Parietal lobe (tissue), 2 donors: ENCODE data around the gene PIGT. TPM values are rescaled to one million over a fixed set of nuclear protein-coding genes. Genes with fewer than 3 reads are reported as not detected.

Experiments
- small RNA-seq: library from RNA; depleted of rRNA; stranded (forward); fragments of <200 nt; gene quantifications from one replicate; pipeline ENCODE3, GENCODE V24; 2014; ENCODE audit warnings: low replicate concordance
- total RNA-seq: library from RNA; depleted of rRNA; stranded (reverse); fragments of >200 nt; gene quantifications from one replicate; pipeline ENCODE4 v1.2.3, GENCODE V29; 2014

Gene PIGT
- total RNA-seq, result 27.2 TPM

DNA sequence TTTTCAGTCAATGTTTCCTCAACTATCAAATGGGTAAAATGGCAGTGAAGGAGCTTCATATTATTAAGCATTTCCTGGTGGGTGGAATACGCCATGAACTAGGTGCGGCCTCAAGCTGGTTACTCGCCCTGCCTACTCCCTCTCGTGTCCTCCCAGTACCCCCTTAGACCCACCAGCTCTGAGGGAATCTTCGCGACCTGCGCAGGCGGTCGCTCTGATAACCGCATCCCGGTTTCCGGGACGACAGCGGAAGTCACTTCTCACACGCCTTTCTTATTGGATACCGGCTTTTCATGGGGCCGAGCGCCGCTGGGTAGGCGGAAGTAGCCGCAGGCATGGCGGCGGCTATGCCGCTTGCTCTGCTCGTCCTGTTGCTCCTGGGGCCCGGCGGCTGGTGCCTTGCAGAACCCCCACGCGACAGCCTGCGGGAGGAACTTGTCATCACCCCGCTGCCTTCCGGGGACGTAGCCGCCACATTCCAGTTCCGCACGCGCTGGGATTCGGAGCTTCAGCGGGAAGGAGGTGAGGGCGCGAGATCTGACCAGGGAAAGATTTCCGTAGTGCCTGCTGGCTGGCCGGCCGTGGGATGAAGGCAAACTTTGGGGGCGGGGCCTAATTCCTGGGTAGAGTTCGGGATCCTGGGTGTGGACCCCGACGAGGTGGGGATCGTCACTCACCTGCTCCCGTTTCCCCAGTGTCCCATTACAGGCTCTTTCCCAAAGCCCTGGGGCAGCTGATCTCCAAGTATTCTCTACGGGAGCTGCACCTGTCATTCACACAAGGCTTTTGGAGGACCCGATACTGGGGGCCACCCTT is at the start of gene PIGT:
Gene PIGT (plus strand): TSS at position 320 of the 816 bp plus-strand sequence. CDS start 16 bp downstream, at position 336.

GRCh38 chr20:45378191-45378590 is 37.8 kb upstream of the PIGT start, which contains the start of gene TP53TG5:
Gene TP53TG5 (minus strand): TSS chr20:45378325. CDS start chr20:45378236, 89 bp downstream.

GRCh38 chr20:45407783-45408645 is 7.9 kb upstream of the PIGT start, which contains the start of gene DBNDD2:
Gene DBNDD2 (plus strand): TSS chr20:45408289. CDS start chr20:45408468, 179 bp downstream.

DNA sequence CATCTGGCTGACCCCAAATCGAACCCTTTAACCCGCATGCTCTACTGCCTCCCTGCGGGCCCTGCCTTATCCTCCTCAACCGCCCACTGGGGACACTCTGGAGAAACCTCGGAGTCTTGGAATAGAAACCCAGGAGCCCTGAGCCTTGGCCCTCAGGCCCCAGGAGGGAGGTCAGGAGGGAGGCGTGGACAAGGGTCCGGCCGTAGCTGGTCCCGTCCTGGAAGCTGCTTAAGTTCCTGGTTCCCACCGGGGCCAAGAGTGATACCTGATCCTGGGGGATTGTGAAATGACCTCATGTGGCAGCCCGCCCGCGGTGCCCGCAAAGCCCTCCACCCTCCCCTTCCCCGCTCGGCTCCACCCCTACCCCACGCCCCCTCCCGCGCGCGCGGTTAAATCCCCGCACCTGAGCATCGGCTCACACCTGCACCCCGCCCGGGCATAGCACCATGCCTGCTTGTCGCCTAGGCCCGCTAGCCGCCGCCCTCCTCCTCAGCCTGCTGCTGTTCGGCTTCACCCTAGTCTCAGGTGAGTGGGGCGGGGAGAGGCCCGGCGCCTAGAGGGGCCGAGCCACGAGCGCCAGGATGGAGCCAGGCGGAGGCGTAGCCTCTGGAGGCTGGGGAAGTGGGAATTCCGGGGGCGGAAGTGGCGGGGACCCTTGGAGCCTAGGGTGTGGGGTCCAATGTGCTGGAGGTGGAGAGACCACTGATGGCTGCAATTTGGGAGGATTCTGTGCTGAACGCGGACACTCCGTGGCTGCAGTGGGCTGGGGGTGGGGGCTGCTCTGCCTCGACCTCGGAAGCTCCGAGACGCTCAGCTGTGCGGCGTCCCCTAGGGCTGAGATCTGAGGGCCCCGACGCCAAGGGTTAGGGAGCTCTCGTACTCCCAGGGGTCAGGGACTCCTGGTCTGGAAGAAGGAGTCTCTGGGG is 53.7 kb downstream of the PIGT start, which contains the start of gene WFDC2:
Gene WFDC2 (plus strand): TSS at position 418 of the 926 bp plus-strand sequence. CDS start 29 bp downstream, at position 447.

Small RNAs within 50 kb of the gene (small RNA-seq; reads per million reads assigned to genes)
- not detected for gene MIR6812

Other genes with a start within 250 kb of the PIGT start
- gene PI3, start 241.2 kb upstream of the PIGT start, total RNA-seq, result not detected
- gene SEMG1, start 209.1 kb upstream of the PIGT start, total RNA-seq, result not detected
- gene SEMG2, start 194.8 kb upstream of the PIGT start, total RNA-seq, result not detected
- gene SLPI, start 161.6 kb upstream of the PIGT start, total RNA-seq, result not detected
- not detected for gene RBPJL, start 109.3 kb upstream of the PIGT start, total RNA-seq
- gene MATN4, start 107.8 kb upstream of the PIGT start, total RNA-seq, result not detected
- gene SDC4, start 67.7 kb upstream of the PIGT start, total RNA-seq, result 0.94 TPM
- 39.1 TPM for gene SYS1, start 53.0 kb upstream of the PIGT start, total RNA-seq
- 1.9 TPM for gene TP53TG5, start 37.8 kb upstream of the PIGT start, total RNA-seq
- 13.1 TPM for gene DBNDD2, start 7.9 kb upstream of the PIGT start, total RNA-seq
- gene WFDC2, start 53.6 kb downstream of the PIGT start, total RNA-seq, result 4.4 TPM
- gene SPINT3, start 99.5 kb downstream of the PIGT start, total RNA-seq, result not detected
- not detected for gene WFDC6, start 123.3 kb downstream of the PIGT start, total RNA-seq
- gene EPPIN, start 131.3 kb downstream of the PIGT start, total RNA-seq, result not detected
- not detected for gene WFDC8, start 163.1 kb downstream of the PIGT start, total RNA-seq
- gene WFDC10A, start 213.6 kb downstream of the PIGT start, total RNA-seq, result not detected
- not detected for gene WFDC9, start 215.1 kb downstream of the PIGT start, total RNA-seq